Measurements from ENCODE around the gene CRX.

DNA sequence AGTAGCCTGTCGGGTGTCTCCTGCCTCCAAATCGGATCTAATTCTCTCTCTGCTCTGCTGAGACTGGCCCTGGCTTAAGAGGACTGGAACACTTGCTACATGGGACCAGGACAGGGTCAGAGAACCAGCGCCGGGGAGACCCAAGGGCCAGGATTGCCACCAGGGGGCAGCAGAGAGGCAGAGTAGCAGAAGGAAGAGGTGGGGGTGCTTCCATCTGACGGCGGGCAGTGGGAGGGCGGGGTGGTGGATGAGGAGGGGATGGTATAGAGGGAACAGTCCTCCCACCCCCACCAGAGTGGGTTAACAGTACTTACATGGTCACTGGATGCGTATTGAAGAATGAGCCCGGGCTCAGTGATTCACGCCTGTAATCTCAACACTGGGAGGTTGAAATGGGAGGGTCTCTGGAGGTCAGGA, 31.3 kb upstream of the CRX start:
- TF ChIP-seq ZBTB7A (CRISPR knock-in tag; IDR thresholded peaks at IDR 0.05) (no peak), NFE2L2 (IDR thresholded peaks at IDR 0.05; ENCODE audit: low read length) (no peak)

All from HepG2 (cell line).